ENCODE measurements around the gene DIAPH2.

DIAPH2 gene

DNA sequence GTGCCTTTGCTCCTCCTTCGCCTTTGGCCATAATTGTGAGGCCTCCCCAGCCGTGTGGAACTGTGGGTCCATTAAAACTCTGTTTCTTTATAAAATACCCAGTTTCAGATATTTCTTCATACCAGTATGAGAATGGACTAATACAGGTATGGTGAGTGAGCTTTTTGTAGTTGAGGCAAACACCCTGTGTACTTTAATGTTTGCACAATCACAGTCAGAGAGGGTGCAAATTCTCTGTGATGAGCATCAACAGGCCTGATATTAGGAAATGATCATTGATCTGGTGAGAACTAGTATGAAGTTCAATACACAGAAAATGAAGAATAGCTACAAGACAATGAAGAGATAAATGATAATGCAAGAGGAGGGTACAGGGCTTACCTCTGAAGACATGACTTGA, 943.7 kb downstream of the DIAPH2 start:
- no peak overlapping the region for H2AFZ ChIP-seq (ENCODE audit: low read length)
- no peak overlapping the region for H3K9ac ChIP-seq (ENCODE audit: low read depth, low read length, poor library complexity, severe bottlenecking)
- H3K9me2 ChIP-seq (replicated peaks; ENCODE audit: low read depth, low read length), result no peaks in the 10 kb centered on the region
- TF ChIP-seq EZH2phosphoT487 (IDR thresholded peaks at IDR 0.05; ENCODE audit: borderline replicate concordance), result no peak
- TF ChIP-seq, protein P1, sequence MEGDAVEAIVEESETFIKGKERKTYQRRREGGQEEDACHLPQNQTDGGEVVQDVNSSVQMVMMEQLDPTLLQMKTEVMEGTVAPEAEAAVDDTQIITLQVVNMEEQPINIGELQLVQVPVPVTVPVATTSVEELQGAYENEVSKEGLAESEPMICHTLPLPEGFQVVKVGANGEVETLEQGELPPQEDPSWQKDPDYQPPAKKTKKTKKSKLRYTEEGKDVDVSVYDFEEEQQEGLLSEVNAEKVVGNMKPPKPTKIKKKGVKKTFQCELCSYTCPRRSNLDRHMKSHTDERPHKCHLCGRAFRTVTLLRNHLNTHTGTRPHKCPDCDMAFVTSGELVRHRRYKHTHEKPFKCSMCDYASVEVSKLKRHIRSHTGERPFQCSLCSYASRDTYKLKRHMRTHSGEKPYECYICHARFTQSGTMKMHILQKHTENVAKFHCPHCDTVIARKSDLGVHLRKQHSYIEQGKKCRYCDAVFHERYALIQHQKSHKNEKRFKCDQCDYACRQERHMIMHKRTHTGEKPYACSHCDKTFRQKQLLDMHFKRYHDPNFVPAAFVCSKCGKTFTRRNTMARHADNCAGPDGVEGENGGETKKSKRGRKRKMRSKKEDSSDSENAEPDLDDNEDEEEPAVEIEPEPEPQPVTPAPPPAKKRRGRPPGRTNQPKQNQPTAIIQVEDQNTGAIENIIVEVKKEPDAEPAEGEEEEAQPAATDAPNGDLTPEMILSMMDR (conservative IDR thresholded peaks at IDR 0.05; ENCODE audit: low read length), result no peak
- no peaks in the 10 kb centered on the region for H3K36me3 ChIP-seq (ENCODE audit: insufficient read depth, low read length)
- no peaks in the 10 kb centered on the region for H3K27me3 ChIP-seq (ENCODE audit: insufficient read depth, low read length, poor library complexity, severe bottlenecking)
- no peaks in the 10 kb centered on the region for H3K4me1 ChIP-seq (ENCODE audit: insufficient read depth, low read length, poor library complexity, severe bottlenecking)
- H3K4me3 ChIP-seq (ENCODE audit: low read length, poor library complexity, severe bottlenecking), result no peak overlapping the region
- no peaks in the 10 kb centered on the region for H3K9me3 ChIP-seq (ENCODE audit: insufficient read depth, low read depth, low read length)
- no peaks in the 10 kb centered on the region for H4K20me1 ChIP-seq (ENCODE audit: insufficient read depth, low read length, poor library complexity, severe bottlenecking)
- H3K4me2 ChIP-seq (ENCODE audit: low read depth, low read length, poor library complexity, severe bottlenecking), result no peak overlapping the region
- no peaks in the 10 kb centered on the region for H3F3A ChIP-seq (ENCODE audit: low read depth)
- H3K79me2 ChIP-seq (ENCODE audit: insufficient read depth, low read length), result no peaks in the 10 kb centered on the region

DNA sequence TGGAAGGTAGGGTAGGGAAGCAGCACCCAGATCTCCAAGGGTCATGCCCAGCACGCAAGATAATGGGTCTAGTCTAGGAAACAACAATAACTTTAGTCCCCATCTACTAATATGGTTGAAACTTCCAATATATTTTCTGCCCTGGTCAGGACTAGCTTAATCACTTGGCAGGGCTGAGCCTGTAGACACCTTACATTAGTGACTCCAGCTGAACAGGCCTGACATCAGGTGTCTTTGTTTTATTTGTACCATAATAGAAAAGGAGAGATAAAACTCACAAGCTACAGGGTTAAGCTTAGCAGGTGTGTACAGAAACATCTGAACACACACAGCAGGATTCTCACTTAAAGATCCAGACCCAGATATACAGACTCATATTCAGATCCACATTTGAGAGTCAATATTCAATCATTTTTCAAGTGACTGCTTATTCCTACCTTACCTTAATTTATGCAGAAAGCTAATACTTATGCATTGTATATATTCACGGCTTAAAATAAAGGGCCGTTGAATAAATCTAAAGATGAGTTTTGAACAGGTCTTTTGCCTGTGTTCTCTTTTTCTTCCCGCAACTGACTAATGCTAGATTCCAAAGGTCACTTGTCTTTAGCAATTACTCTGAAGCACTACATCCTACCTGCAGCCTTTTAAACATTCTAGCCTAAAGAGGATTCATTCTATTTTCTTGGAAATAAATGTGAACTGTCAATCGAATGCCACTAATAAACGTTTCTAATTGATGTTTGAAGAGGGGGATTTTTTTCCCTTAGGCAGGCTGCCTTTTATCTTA, 944.4 kb downstream of the DIAPH2 start:
- no peak overlapping the region for H3K4me3 ChIP-seq (ENCODE audit: low read length, poor library complexity, severe bottlenecking)
- no peak overlapping the region for H3K4me2 ChIP-seq (ENCODE audit: low read depth, low read length, poor library complexity, severe bottlenecking)
- H4K20me1 ChIP-seq (ENCODE audit: insufficient read depth, low read length, poor library complexity, severe bottlenecking), result no peaks in the 10 kb centered on the region
- no peak overlapping the region for H2AFZ ChIP-seq (ENCODE audit: low read length)
- no peaks in the 10 kb centered on the region for H3K9me3 ChIP-seq (ENCODE audit: insufficient read depth, low read depth, low read length)
- no peak for TF ChIP-seq EZH2phosphoT487 (IDR thresholded peaks at IDR 0.05; ENCODE audit: borderline replicate concordance)
- TF ChIP-seq, protein P1 (conservative IDR thresholded peaks at IDR 0.05; ENCODE audit: low read length), result no peak
- no peak overlapping the region for H3K9ac ChIP-seq (ENCODE audit: low read depth, low read length, poor library complexity, severe bottlenecking)
- no peaks in the 10 kb centered on the region for H3F3A ChIP-seq (ENCODE audit: low read depth)
- H3K36me3 ChIP-seq (ENCODE audit: insufficient read depth, low read length), result no peaks in the 10 kb centered on the region
- H3K9me2 ChIP-seq (replicated peaks; ENCODE audit: low read depth, low read length), result no peaks in the 10 kb centered on the region
- no peaks in the 10 kb centered on the region for H3K79me2 ChIP-seq (ENCODE audit: insufficient read depth, low read length)
- H3K4me1 ChIP-seq (ENCODE audit: insufficient read depth, low read length, poor library complexity, severe bottlenecking), result no peaks in the 10 kb centered on the region
- no peaks in the 10 kb centered on the region for H3K27me3 ChIP-seq (ENCODE audit: insufficient read depth, low read length, poor library complexity, severe bottlenecking)

DNA sequence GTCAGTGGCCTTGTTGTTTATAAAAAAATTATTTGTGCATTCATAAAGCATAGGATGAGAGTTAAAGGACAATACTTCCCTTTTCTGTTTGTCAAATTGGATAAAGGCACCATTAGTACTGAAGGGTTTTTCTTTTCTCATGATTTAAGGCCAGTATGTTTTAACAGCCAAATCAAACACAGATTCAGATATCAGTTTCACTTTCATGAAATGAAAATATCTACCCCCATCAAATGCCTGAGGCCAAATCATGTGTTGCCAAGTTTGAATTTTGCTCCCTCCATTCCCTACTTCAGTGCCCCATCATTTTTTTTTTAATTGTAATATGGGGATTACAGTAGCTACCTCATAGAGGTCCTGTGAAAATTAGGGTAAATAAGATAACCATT, 944.9 kb downstream of the DIAPH2 start:
- Histone ChIP-seq H3K4me3 (ENCODE audit: low read length, poor library complexity, severe bottlenecking) (no peak overlapping the region), H3K9me2 (replicated peaks; ENCODE audit: low read depth, low read length) (no peaks in the 10 kb centered on the region), H3K4me2 (ENCODE audit: low read depth, low read length, poor library complexity, severe bottlenecking) (no peak overlapping the region), H3F3A (ENCODE audit: low read depth) (no peaks in the 10 kb centered on the region), H3K9ac (ENCODE audit: low read depth, low read length, poor library complexity, severe bottlenecking) (no peak overlapping the region), H3K27me3 (ENCODE audit: insufficient read depth, low read length, poor library complexity, severe bottlenecking) (no peaks in the 10 kb centered on the region), H3K9me3 (ENCODE audit: insufficient read depth, low read depth, low read length) (no peaks in the 10 kb centered on the region), H3K4me1 (ENCODE audit: insufficient read depth, low read length, poor library complexity, severe bottlenecking) (no peaks in the 10 kb centered on the region), H3K79me2 (ENCODE audit: insufficient read depth, low read length) (no peaks in the 10 kb centered on the region), H2AFZ (ENCODE audit: low read length) (no peak overlapping the region), H4K20me1 (ENCODE audit: insufficient read depth, low read length, poor library complexity, severe bottlenecking) (no peaks in the 10 kb centered on the region), H3K36me3 (ENCODE audit: insufficient read depth, low read length) (no peaks in the 10 kb centered on the region)
- no peak for TF ChIP-seq EZH2phosphoT487 (IDR thresholded peaks at IDR 0.05; ENCODE audit: borderline replicate concordance)
- TF ChIP-seq, protein P1 (conservative IDR thresholded peaks at IDR 0.05; ENCODE audit: low read length), result no peak
